Measurements from ENCODE around the gene SIRPB2.

- TF ChIP-seq REST (IDR thresholded peaks at IDR 0.05; ENCODE audit: insufficient read depth in 1 of 2, low read depth in 2 of 2, low read length in 2 of 2) (no peak), POLR2AphosphoS5 (IDR thresholded peaks at IDR 0.05; ENCODE audit: low read depth, low read length) (no peak)
Measured at GRCh38 chr20:1426231-1426849, 64.9 kb downstream of the SIRPB2 start.

All from PFSK-1 (cell line).